GM18498 (cell line): ENCODE results near the gene SDC4.
A peak's percentile ranks its signal among the peaks of the same experiment; 100 is the strongest.

Experiments used
- ATAC-seq: cut with Tn5 transposase; IDR thresholded peaks from one replicate; pipeline ENCODE4 v1.9.1; 2021; ENCODE audit warnings: mild to moderate bottlenecking, moderate library complexity; ENCODE audit not compliant: unreplicated experiment

Gene SDC4, protein sequence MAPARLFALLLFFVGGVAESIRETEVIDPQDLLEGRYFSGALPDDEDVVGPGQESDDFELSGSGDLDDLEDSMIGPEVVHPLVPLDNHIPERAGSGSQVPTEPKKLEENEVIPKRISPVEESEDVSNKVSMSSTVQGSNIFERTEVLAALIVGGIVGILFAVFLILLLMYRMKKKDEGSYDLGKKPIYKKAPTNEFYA

DNA sequence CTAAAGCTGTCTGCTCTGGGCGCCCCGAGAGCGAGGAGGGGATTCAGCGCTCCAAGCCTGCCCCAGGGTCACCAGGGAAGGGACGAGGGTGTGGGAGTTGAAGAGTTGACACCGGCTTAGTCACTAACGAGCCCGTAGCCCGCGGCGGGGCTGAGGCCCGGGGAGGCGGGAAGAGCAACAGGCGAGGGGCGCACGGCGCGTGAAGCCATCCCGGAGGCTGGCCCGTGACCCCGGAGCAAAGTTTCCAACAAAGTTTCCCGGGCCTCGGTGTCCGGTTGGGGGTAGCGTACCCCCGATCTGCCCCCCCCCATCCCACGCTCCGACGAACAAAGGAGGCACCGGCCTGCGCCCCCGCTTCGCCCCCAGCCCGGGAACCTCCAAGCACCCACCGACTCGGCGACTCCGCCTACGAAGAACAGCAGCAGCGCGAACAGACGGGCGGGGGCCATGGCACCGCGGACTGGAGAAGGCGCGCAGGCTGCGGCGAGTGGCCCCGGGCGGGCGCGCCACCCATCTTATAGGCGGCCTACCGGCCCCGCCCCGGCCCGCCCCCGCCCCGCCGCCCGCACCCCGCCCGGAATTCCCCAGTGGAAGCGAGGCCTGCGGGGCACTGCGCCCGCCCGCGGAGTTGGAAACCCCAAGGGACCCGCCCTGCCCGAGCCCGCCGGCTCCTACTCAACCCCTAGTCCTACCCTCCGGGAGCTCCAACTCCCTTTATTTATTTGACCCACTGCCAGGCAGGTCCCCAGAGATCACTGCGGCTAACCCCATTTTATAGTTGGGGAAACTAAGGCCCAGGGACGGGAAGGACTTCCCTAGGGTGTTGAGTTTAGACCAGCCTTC is at the start of gene SDC4:
SDC4 (minus strand) TSS at position 489 of the 843 bp plus-strand sequence; CDS start at position 449, 40 bp downstream.
- peak; percentile 53 for ATAC-seq

DNA sequence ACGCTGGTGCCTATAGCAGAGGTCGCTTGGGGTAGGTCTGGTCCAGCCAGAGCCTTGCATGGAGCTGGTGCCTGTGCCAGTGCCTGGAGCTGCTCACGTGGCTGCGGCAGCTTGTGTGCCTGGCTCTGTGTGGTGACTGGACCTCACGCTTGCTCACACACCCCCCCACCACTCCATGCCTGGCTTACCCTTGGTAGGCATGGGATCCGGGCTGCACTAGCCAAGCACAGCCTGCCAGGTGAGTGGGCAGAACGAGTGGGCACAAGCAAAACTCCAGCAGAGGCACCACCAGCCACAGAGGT is 46.8 kb upstream of the SDC4 start:
- ATAC-seq = no peak

DNA sequence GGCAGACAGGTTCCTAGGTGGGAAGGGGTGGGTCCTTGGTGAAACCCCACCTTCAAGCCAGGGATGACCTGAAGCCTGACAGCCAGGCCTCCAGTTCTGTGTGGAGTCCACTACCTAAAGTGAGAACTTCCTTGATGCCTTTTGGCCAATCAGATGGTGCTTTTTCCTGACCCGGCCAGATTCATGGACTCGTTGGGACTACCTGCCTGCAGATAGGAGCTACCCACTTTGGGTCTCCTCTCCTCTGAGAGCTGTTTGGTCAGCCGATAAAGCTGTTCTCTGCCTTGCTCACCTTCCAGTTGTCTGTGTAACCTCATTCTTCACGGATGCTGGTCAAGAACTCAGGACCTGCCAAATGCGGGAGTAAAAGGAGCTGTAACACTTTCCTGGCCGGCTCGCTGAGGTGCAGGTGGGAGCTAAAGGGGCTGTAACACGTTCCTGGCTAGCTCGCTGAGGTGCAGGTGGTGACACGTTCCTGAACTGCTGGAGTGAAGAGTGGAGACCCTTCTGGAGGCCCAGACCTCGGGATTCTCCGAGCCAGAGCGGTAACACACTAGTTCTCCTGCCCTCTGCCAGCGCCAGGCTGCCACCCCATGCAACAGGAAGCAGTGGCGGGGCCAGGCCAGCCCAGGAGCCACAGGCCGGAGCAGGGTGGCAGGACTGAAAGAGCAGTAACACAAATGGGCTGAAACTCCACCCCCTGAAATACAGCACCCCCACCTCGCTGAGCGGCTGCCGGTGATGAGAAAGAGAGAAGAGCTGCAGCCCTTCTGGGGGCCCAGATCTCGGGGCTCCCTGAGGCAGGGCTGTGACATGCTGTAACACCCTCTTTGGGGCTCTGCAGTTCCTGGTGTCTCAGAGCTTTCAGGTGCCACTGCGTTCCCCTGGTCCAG is 46.2 kb upstream of the SDC4 start:
- ATAC-seq = no peak

DNA sequence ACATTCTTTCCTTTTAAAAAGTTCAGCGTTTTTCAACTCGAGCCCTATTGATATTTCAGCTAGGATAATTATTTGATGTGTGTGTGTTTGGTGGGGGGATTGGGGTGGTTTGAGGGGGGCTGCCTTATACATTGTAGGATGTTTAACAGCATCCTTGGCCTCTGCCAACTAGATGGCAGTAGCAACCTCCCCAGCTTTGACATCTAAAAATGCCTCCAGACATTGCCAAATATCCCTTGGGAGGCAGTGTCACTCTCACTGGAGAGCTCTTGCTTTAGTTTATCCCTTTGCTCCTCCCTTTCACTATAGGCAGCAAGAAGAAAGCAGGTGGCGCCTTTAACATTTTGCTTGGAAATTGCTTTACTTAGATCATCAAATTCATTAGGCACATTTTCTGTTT is 44.5 kb upstream of the SDC4 start:
- ATAC-seq = no peak

DNA sequence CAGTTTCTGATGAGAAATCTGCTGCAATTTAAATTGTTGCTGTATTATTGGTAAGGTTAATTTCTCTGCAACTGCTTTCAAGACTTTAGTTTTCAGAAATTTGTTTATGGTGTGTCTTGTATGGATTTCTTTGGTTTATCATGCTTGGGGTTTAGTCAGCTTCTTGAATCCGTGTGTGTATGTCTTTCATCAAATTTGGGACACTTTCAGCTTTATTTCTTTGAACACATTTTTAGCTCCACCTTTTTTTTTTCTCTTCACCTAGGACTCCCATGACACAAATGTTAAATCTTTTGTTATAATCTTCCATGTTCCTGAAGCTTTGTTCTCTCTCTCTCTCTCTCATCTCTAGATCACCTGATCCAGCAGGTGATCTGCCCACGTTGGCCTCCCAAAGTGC is 43.3 kb upstream of the SDC4 start:
- no peak for ATAC-seq

DNA sequence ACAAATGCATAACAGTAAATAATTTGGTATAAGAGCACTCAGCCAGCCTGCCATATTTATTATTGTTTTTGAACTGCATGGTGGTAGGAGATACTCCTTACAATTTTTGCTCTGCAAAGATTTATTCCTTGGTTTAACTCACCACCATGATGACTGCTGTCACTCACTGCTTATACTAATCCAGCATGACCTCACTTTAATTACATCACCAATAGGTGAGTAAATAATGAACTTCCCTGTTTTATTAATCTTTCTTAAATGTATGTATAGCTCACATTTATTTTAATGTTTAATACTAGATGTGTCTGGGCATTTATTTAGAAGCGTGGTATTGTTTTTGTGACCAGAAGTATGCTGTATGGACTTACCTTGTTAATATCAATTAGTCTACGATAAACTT is 42.7 kb upstream of the SDC4 start:
- ATAC-seq = no peak

DNA sequence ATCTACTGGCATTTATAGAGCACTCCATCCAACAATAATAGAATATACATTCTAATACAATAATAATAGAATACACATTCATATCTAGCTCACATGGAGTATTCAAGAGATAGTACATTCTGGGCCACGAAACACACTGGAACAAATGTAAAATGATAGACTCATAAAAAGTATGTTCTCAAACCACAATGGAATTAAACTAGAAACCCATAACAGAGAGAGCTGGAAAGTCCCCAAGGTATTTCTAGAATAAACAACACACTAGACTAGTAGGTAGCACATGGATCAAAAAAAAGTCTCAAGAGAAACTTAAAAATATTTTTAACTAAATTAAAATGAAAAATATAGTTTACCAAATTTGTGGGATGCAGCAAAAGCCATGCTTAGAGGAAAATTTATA is 39.0 kb upstream of the SDC4 start:
- ATAC-seq = no peak

DNA sequence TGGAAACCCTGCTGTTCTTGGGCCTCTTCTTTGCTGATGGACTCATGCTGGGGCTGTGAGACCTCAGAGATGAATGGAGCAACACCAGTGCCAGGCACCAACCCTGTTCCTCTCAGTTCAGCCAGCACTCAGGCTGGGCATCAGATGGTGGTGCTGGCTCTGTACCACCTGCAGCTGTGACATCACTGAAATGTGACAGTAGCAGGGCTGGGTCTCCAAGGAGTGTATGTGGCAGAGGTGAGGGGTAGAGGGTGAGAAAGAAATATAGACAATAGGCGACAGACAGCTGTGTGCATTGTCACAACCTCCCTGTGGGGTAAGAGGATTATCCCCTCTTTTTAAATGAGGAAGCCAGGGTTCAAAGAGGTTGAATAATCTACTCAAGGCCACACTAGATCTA is 30.0 kb upstream of the SDC4 start, which contains the start of gene TP53TG5:
TP53TG5 (minus strand) TSS at position 135 of the 400 bp plus-strand sequence; CDS start at position 46, 89 bp downstream.
- ATAC-seq = no peak

DNA sequence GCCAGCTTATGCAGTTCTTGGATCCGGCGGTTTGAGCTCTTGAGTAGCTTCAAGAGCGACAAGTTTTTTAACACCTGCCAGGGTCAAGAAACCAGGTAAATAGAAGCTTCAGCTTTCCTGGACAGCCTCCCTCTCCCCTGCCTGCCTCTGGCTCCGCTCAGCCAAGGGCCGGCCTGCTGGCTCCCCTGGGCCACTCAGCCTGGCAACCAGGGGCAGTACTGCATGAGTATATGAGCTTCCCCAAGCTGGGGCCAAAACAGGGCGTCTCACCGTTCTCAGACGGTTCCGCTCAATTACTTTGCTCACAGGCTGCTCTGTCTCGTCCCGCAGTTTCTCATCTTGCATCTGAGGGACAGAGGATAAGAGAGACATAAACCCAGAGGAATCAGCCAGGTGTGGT is 29.0 kb upstream of the SDC4 start:
- ATAC-seq = no peak

DNA sequence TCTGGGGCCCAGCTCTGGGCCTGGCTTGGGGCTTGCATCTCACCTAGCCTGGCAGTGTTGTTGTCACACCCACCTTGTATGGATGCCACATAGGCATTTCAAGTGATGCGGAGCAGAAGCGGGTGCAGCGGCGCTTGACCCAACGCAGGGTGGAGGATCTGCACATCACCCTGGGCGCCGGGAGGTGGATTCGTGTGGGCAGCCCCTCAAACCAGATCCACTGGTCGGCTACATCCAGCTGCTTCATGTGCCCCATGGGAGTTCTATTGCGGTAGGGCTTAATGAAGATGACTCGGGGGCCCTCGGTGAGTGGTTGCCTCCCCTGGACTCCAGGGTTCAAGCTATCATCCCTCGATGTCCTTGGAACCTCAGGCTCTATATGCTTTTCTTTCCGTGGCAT is 26.7 kb upstream of the SDC4 start:
- ATAC-seq = no peak

DNA sequence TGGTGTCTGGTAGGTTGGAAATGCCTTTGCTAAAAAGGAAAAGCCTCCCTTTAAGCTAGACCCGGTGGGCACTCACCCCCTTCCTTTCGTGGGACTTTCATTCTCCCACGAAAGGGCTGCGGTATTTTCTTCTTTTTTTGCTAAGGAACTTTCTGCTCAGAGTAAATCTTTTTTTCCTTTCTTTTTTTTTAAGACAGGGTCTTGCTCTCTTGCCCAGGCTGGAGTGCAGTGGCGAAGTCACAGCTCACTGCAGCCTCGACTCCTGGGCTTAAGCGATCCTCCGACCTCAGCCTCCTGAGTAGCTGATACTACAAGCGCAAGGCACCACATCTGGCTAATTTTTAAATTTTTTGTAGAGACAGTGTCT is 25.9 kb upstream of the SDC4 start:
- no peak for ATAC-seq

DNA sequence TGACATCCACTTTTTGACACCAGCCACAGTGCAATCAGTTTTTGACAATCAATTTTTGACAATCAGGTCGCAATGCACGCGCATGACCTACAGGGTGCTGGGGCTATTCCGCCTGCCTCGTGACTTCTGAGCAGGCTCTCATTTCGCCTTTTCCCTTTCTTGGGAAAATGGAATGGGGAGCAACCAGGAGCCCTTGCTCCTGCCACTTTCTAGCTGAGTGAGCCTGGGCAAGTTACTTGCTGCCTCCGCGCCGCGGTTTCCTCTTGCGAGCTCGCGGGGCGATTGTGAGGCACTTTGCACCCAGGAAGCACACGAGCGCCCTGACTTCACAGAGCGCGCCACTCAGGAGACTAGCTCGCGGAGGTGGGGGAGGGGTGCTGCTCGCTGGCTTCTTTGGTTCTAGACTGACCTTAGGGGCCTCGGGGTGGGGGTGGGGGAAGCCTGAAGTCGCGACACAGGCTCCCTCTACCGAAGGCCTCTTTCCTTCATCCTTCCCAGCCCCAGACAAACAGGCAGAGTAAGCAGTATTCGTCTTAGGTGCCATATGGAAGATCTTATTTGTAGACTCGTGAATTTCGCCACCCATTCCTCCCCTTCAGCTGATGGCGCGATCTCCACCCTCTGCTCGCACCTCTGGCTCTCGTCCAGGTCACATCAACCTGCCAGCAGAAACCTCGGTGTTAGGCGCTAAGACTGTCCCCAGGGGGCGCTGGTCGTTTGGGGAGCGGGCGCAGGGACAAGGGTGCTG is 25.3 kb upstream of the SDC4 start:
- peak; percentile 65 for ATAC-seq

DNA sequence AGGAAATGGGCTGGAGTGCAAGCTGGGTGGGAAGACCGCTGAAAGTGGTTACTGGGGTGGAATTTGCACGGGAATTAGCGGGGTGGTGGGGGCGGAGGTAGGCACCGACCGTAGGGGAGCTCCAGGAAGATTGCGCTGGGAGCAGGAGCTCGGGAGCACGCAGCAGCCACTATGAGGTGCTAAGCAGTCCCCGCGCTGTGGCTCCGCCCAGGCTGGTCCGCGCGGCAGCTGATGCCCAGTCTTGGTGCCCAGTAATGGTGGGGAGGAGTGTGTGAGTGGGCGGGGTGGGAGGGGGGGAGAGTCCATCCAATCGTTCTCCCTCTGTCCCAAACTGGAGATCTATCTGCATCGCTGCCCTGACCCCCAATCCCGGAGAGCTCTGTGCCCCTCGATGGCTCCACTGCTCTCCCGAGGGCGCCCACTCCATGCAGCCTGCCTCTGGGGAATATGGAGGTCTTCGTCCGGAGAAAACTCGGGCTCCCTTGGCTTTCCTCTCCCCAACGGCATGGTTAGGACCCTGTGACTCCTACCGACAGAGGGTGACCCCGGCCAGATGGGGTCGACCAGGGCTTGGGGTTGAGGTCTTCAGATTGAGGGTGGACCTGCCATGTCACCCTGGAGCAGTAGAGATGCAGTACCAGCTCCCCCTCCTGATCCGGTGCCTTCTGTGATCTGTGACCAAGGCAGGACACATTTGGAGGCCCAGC is 24.6 kb upstream of the SDC4 start:
- no peak for ATAC-seq

DNA sequence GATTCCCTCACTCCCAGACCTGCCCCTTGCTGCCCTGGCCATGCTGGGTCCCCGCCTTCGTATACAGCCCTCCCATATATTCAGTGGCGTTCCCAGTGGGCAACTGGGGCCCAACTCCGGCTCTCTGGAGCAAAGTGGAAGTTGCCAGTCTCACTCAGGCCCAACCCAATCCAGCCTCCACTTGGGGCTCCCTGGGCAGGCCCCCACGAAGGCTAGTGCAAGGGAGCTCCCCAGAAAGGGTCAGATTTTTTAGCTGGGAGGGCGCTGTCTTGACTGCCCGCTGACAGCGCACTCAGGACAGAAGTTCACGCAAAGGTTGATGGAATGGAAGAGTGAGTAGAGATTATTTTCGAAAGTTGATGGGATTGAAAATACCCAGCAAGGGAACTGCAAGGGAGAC is 24.0 kb upstream of the SDC4 start:
- ATAC-seq = no peak

DNA sequence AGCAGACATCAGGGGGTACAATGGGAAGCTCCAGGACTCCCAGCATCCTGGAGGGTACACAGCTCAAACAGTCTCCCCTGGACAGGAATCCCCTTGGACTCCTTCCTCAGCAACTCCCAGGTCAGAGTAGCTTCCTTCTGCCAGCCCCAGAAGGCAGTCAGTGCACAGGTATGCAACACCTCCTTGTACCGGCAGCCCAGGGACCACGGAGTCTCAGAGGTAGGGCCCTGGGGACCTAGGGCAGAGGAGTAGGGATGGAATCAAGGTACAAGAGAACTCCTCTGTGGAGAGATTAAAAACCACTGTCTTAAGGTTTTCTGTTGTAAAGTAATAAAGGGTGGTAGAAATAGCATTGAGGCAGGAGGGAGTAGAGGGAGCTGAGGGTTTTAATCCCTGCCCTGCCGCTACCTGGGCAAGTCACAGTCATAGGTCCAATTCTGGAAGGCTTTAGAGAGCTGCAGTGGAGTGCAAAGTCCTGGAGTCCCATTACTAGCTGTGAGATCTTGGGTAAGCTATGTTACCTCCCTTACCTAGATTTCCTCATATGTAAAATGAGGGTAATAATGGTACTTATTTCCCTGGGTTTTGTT is 22.4 kb upstream of the SDC4 start:
- no peak for ATAC-seq

DNA sequence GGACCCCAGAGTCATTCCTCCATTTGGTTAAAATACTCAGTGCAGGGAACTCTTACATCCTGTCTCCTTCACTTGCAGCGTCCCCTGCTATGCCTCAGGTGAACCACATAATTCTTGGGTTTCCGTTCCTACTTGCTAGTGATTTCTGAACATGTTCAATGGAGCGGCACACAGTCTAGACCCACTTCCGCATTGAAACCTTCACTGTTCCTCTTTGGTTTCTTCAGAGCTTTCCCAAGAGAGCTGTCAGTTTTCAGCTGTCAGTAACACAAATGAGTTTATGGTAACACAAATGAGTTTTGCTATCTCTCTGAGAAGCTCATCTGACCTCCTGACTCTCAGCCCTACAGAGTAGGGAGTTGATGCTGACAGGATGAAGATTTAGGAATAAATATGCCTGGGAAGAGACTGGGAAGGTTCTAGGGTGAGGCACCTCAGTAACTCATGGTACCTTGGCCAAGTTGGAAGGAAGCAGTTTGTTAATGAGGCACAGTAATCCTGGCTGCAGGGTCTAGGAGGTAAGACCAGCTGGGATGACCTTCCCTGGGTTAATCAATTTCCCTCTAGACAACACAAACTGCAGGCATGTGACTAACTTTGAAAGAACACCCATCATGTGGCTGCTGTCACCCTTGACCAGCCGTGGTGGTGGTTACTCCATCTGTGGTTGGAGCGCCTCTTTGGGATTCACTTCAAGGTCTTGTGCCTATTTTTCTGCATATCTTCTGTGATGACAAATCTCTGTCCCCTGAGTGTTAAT is 20.2 kb upstream of the SDC4 start:
- peak; percentile 81 for ATAC-seq

DNA sequence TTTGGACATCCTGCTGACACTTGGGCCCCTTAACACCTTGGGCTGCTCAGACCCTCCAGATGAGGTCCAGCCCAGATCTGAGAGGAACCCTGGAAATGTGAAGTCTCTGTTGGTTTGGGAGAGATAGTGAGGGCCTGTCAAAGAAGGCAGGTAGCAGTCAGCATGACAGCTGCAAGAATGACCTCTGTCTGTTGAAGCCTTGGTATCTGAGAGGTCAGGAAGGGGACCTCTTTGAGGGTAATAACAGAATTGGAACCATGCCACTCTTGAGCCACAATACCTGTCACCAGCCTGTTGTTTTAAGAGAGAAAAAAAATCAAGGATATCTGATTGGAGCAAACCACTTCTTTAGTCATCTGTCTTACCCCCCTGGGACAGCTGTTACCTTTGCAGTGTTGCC is 18.9 kb upstream of the SDC4 start:
- no peak for ATAC-seq

DNA sequence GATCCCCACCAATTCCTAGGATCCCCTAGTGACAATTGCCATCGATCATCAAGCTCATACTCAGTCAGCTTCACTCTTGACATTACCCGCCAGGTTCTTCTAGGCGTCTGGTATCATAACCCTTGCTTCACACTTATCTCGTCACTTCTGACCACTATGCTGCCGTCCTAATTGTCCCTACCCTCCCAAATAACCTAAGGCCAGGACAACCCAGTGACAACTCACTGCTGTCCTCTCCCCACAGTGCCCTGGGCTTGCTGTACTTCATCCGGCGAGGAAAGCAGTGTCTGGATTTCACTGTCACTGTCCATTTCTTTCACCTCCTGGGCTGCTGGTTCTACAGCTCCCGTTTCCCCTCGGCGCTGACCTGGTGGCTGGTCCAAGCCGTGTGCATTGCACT is 18.4 kb upstream of the SDC4 start:
- no peak for ATAC-seq

DNA sequence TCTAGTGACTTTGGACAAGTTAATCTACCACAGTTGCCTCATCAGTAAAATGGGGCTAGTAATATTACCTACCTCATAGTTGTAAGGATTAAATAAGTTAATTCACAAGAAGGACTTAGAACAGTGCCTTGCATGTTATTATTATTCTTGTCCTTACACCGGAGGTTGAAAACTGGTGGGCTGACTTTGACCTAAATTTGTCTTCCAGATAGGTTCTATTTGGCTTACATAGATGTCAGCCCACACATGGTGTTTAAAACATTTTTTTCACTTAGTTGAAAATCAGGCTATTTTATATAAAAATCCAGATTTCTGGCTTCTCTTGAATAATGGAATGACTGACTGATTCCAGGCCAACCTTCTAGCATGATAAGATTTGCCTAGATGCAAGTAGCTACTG is 18.0 kb upstream of the SDC4 start:
- no peak for ATAC-seq
